ENCODE results near the gene SMKR1.

GRCh38 chr7:129556607-129557133, 54.3 kb downstream of the SMKR1 start:
- no peak for TF ChIP-seq POLR2A (conservative IDR thresholded peaks at IDR 0.05)
- no peak for TF ChIP-seq MTA3 (IDR thresholded peaks at IDR 0.05; ENCODE audit: borderline replicate concordance)
- no peak for TF ChIP-seq DPF2 (IDR thresholded peaks at IDR 0.05)
- no peak for TF ChIP-seq ATF2 (CRISPR knock-in tag; IDR thresholded peaks at IDR 0.05)
- TF ChIP-seq FOXJ3 (CRISPR knock-in tag; IDR thresholded peaks at IDR 0.05), result no peak
- no peak for TF ChIP-seq RCOR1 (IDR thresholded peaks at IDR 0.05; ENCODE audit: borderline replicate concordance in 1 of 2, low read depth in 2 of 2, low read length in 2 of 2)
- no peak for TF ChIP-seq TFE3 (CRISPR knock-in tag; IDR thresholded peaks at IDR 0.05)
- no peak for TF ChIP-seq ZHX1 (conservative IDR thresholded peaks at IDR 0.05; ENCODE audit: low read length)
- no peak for TF ChIP-seq CTCF (IDR thresholded peaks at IDR 0.05 in 2 of 3, conservative IDR thresholded peaks at IDR 0.05 in 1 of 3; ENCODE audit: insufficient read depth in 2 of 3, low read depth in 1 of 3, low read length in 3 of 3)
- no peak for TF ChIP-seq GMEB1 (CRISPR knock-in tag; IDR thresholded peaks at IDR 0.05)
- TF ChIP-seq ZNF165 (CRISPR knock-in tag; IDR thresholded peaks at IDR 0.05; ENCODE audit: borderline replicate concordance), result no peak
